HepG2 (cell line): ENCODE measurements around the gene CNP. TPM values are rescaled to one million over a fixed set of nuclear protein-coding genes. Genes with fewer than 3 reads are reported as not detected.
A peak's percentile ranks its signal among the peaks of the same experiment; 100 is the strongest.

Source experiments
- CCDC6 ChIP-seq: sonication (generic); formaldehyde crosslinking; IDR thresholded peaks from 2 replicates; pipeline ENCODE4 v1.8.1; 2022; ENCODE audit warnings: mild to moderate bottlenecking, missing genetic modification reagents, moderate library complexity
- FOXA1 ChIP-seq, 2 experiments: fragments of 450-650 bp in 1 of 2; sonication (generic) in 1 of 2; formaldehyde crosslinking in 1 of 2; IDR thresholded peaks; 2 replicates each; pipeline versions ENCODE4 v1.4.0 to v1.6.1; 2016 to 2020; ENCODE audit warnings: missing genetic modification reagents in 1 of 2
- FOXK1 ChIP-seq: sonication (generic); formaldehyde crosslinking; IDR thresholded peaks from 2 replicates; pipeline ENCODE4 v1.4.0; 2020; ENCODE audit warnings: low read depth, missing genetic modification reagents, borderline replicate concordance
- HES4 ChIP-seq: sonication (generic); formaldehyde crosslinking; IDR thresholded peaks from 2 replicates; pipeline ENCODE4 v1.9.0; 2021; ENCODE audit warnings: mild to moderate bottlenecking, missing genetic modification reagents, borderline replicate concordance
- HINFP ChIP-seq: sonication (generic); formaldehyde crosslinking; IDR thresholded peaks from 2 replicates; pipeline ENCODE4 v1.4.0; 2020; ENCODE audit warnings: low read depth, mild to moderate bottlenecking, missing genetic modification reagents
- KLF13 ChIP-seq: sonication (generic); formaldehyde crosslinking; IDR thresholded peaks from 2 replicates; pipeline ENCODE4 v1.4.0; 2020; ENCODE audit warnings: mild to moderate bottlenecking, missing genetic modification reagents
- SMAD1 ChIP-seq: sonication (generic); formaldehyde crosslinking; IDR thresholded peaks from 2 replicates; pipeline ENCODE4 v1.4.0; 2020; ENCODE audit warnings: missing genetic modification reagents, low read depth, mild to moderate bottlenecking, borderline replicate concordance
- SOX5 ChIP-seq: IDR thresholded peaks from 2 replicates; pipeline ENCODE4 v1.6.1; 2016; ENCODE audit warnings: borderline replicate concordance
- TFAP4 ChIP-seq: sonication (generic); IDR thresholded peaks from 2 replicates; pipeline ENCODE4 v1.6.1; 2016; ENCODE audit warnings: low read depth, borderline replicate concordance
- TRIM24 ChIP-seq: sonication (generic); formaldehyde crosslinking; IDR thresholded peaks from 2 replicates; pipeline ENCODE4 v1.8.0; 2022; ENCODE audit warnings: mild to moderate bottlenecking, missing genetic modification reagents
- ZNF18 ChIP-seq: sonication (generic); formaldehyde crosslinking; IDR thresholded peaks from 2 replicates; pipeline ENCODE4 v1.8.0; 2022; ENCODE audit warnings: mild to moderate bottlenecking, missing genetic modification reagents; ENCODE audit not compliant: insufficient replicate concordance
- ZNF468 ChIP-seq: sonication (generic); formaldehyde crosslinking; IDR thresholded peaks from 2 replicates; pipeline ENCODE4 v1.8.0; 2022; ENCODE audit warnings: mild to moderate bottlenecking, moderate library complexity, missing genetic modification reagents
- polyA plus RNA-seq, 8 experiments: library from polyadenylated mRNA; depleted of rRNA in 3 of 8; stranded (reverse) in 7 of 8; unstranded in 1 of 8; fragments of >200 nt; fragmentation: Illumina TruSeq in 4 of 8; extraction: Trizol in 4 of 8; gene quantifications; 2 replicates each; pipeline versions ENCODE4 v1.2.1 to v1.2.3, GENCODE V29; 2011 to 2016; ENCODE audit warnings: low read depth in 4 of 8, missing spikeins in 1 of 8, mixed read lengths in 1 of 8; ENCODE audit not compliant: insufficient read depth in 1 of 8
- total RNA-seq, 5 experiments: library from RNA; depleted of rRNA; stranded (reverse); fragments of >200 nt; fragmentation: Illumina TruSeq; extraction: Trizol; gene quantifications; 2 replicates each; pipeline ENCODE4 v1.2.3, GENCODE V29; 2016; ENCODE audit warnings: low read depth in 1 of 5
- TF ChIP-seq, protein P1 (sequence below): sonication (generic); formaldehyde crosslinking; IDR thresholded peaks from 2 replicates; pipeline ENCODE4 v1.4.0; 2020; ENCODE audit warnings: missing genetic modification reagents, borderline replicate concordance

CNP gene
- total and polyA plus RNA-seq, 2 of the 13 experiments (the other 11 are each of a cell fraction or from before 2014, with no cell fraction given): 97.2 to 161 TPM

- TF ChIP-seq HINFP (peak; percentile 79; the same call in 1 of the 2 replicates), TFAP4 (peak; percentile 42; the same call in 1 of the 2 replicates), CCDC6 (peak; percentile 93), KLF13 (CRISPR knock-in tag) (no peak), FOXK1 (CRISPR knock-in tag) (no peak; the same call in none of the 2 replicates), SOX5 (peak; percentile 61; the same call in 1 of the 2 replicates), SMAD1 (CRISPR knock-in tag) (peak; percentile 47; the same call in 1 of the 2 replicates), FOXA1 (IDR thresholded peaks at IDR 0.05) (no peak), FOXA1 (CRISPR knock-in tag; IDR thresholded peaks at IDR 0.05) (peak; percentile 54), HES4 (CRISPR knock-in tag) (0 out of 2 replicates have a peak, but pooled peaks have one; percentile 24), TRIM24 (CRISPR knock-in tag) (no peak), ZNF468 (CRISPR knock-in tag) (no peak), ZNF18 (peak; percentile 90)
- TF ChIP-seq, protein P1, sequence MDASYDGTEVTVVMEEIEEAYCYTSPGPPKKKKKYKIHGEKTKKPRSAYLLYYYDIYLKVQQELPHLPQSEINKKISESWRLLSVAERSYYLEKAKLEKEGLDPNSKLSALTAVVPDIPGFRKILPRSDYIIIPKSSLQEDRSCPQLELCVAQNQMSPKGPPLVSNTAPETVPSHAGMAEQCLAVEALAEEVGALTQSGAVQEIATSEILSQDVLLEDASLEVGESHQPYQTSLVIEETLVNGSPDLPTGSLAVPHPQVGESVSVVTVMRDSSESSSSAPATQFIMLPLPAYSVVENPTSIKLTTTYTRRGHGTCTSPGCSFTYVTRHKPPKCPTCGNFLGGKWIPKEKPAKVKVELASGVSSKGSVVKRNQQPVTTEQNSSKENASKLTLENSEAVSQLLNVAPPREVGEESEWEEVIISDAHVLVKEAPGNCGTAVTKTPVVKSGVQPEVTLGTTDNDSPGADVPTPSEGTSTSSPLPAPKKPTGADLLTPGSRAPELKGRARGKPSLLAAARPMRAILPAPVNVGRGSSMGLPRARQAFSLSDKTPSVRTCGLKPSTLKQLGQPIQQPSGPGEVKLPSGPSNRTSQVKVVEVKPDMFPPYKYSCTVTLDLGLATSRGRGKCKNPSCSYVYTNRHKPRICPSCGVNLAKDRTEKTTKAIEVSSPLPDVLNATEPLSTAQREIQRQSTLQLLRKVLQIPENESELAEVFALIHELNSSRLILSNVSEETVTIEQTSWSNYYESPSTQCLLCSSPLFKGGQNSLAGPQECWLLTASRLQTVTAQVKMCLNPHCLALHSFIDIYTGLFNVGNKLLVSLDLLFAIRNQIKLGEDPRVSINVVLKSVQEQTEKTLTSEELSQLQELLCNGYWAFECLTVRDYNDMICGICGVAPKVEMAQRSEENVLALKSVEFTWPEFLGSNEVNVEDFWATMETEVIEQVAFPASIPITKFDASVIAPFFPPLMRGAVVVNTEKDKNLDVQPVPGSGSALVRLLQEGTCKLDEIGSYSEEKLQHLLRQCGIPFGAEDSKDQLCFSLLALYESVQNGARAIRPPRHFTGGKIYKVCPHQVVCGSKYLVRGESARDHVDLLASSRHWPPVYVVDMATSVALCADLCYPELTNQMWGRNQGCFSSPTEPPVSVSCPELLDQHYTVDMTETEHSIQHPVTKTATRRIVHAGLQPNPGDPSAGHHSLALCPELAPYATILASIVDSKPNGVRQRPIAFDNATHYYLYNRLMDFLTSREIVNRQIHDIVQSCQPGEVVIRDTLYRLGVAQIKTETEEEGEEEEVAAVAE: peak; percentile 93
These were observed 36.4 kb upstream of the CNP start, which contains the start of gene ODAD4 (continued) for GRCh38 chr17:41930009-41930832.
